ENCODE measurements around the gene CTU1.
A peak's percentile ranks its signal among the peaks of the same experiment; 100 is the strongest.
"Not testable (repeated sequence)": the region's sequence is repeated elsewhere in the genome, so short reads cannot be mapped to it uniquely, and the experiment has no call there.

CTU1 gene
- total RNA-seq = 5.2 to 14.5 (median 8.6) reads per million in 3 experiments

- peak; percentile 98 for DNase-seq
Measured at GRCh38 chr19:51108066-51108804, at the start of gene CTU1. TSS of gene CTU1 (minus strand) at chr19:51108409. CDS start at chr19:51104569, 3,840 bp downstream.

GRCh38 chr19:51157265-51157664, 49.1 kb upstream of the CTU1 start:
- no peak for DNase-seq

GRCh38 chr19:51156710-51157109, 48.5 kb upstream of the CTU1 start:
- no peak for DNase-seq

GRCh38 chr19:51150627-51151026, 42.4 kb upstream of the CTU1 start:
- DNase-seq = no peak

GRCh38 chr19:51148580-51148979, 40.4 kb upstream of the CTU1 start:
- DNase-seq = no peak

- no peak for DNase-seq
Measured at GRCh38 chr19:51147663-51148062, 39.5 kb upstream of the CTU1 start.

- no peak for DNase-seq
Measured at GRCh38 chr19:51146751-51147150, 38.5 kb upstream of the CTU1 start.

- no peak for DNase-seq
Measured at GRCh38 chr19:51145916-51146493, 37.8 kb upstream of the CTU1 start.

- no peak for DNase-seq
Measured at GRCh38 chr19:51144482-51145045, 36.4 kb upstream of the CTU1 start.

- no peak for DNase-seq
Measured at GRCh38 chr19:51143486-51143885, 35.3 kb upstream of the CTU1 start.

GRCh38 chr19:51142809-51143475, 34.7 kb upstream of the CTU1 start:
- not testable (repeated sequence) for DNase-seq

- DNase-seq = no peak
Measured at GRCh38 chr19:51142119-51142518, 33.9 kb upstream of the CTU1 start, which contains the start of gene SIGLEC7. TSS of gene SIGLEC7 (plus strand) at chr19:51142301. CDS start at chr19:51142370, 69 bp downstream.

GRCh38 chr19:51141181-51141580, 33.0 kb upstream of the CTU1 start:
- no peak for DNase-seq

GRCh38 chr19:51140441-51140840, 32.2 kb upstream of the CTU1 start:
- DNase-seq = no peak

GRCh38 chr19:51139299-51140014, 31.2 kb upstream of the CTU1 start:
- no peak for DNase-seq

GRCh38 chr19:51138549-51138979, 30.4 kb upstream of the CTU1 start:
- no peak for DNase-seq

- DNase-seq = no peak
Measured at GRCh38 chr19:51137792-51138425, 29.7 kb upstream of the CTU1 start.

GRCh38 chr19:51136851-51137551, 28.8 kb upstream of the CTU1 start:
- DNase-seq = no peak

- DNase-seq = no peak
Measured at GRCh38 chr19:51135986-51136762, 28.0 kb upstream of the CTU1 start.

- no peak for DNase-seq
Measured at GRCh38 chr19:51135004-51135403, 26.8 kb upstream of the CTU1 start.

All from central memory CD4-positive, alpha-beta T cell (primary cell).